ENCODE results near the gene TRIM14.

The TRIM14 gene

DNA sequence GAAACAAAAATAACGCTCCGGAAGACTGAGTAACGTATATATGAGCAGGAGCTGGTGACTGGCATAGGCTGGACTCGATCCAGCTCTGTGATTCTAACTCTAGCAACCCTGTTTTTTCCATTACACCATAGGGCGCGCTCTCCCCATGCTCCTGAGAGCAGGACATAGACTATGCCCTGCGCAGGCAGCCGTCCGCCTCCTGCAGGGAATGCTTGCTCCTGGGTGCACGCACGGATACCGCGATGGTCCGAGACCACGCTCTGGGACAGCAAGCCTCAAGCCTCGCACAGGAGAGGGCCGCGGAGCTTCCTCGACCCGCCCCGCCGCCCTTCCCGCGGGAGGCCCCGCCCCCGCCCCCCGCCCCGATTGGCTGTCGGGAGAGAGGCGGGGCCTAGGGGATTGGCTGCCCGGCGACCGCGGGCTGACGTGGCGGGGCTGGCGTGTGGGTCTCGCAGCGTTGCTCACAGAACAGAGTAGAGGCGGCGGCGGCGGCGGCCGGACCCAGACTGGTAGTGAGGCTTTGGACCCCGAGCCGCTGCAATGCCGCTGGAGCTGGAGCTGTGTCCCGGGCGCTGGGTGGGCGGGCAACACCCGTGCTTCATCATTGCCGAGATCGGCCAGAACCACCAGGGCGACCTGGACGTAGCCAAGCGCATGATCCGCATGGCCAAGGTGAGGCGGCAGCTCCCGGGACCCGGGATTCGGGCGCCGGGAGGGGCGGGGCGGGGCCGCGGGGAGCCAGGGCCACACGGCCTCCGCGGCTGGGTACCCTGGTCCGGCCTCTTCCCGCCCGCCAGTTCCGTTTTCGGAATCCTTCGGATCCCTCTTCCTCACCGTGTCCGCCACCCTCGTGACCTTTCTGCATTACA, 62.5 kb downstream of the TRIM14 start, which contains the start of gene NANS:
NANS (plus strand) TSS at position 464 of the 869 bp plus-strand sequence; CDS start at position 541, 77 bp downstream.
- no peaks in the 10 kb centered on the region for H3K9me3 ChIP-seq (ENCODE audit: insufficient read depth, low read depth, low read length)
- no peak within 1 kb of the TSS for H3K27ac ChIP-seq (ENCODE audit: low read length)
- peak within 1 kb of the TSS; percentile 59; the same call in 1 of the 2 replicates for H3K9ac ChIP-seq (ENCODE audit: low read depth, low read length)
- H3K27me3 ChIP-seq (ENCODE audit: insufficient read depth, low read length) = peaks cover 4% of the 10 kb centered on the region; the same call in 1 of the 2 replicates
- H3K4me1 ChIP-seq (ENCODE audit: insufficient read depth, low read length) = no peaks in the 10 kb centered on the region
- H3K4me3 ChIP-seq (ENCODE audit: low read length) = peak within 1 kb of the TSS; percentile 86
- H3K36me3 ChIP-seq (ENCODE audit: insufficient read depth, low read depth, low read length) = peaks cover 8% of the 10 kb centered on the region; the same call in 1 of the 2 replicates

DNA sequence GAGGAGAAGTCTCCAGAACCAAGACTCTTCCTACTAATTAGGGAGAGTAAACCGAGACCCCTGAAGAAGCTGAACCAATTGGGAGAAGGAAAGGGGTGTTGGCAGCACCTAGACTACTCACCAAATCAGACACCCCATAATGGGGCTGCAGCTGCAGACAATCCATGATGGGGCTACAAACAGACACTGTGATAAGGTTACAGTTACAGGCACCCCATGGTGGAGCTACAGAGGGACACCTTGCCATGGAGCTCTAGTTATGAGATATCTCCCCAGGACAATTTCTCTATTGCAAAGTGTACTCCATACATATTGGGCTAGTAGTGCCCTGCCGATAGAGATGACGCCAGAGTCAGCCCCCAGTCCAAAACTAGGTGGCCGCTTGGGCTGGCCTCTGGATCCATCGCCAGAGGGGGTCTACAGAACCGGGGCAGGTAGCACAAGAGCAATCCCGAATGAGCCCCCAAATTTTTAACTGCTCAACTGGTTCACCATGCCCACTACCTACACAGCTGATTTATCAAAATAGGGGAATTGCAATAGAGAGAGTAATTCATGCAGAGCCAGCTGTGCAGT, 64.6 kb downstream of the TRIM14 start:
- H3K4me3 ChIP-seq (ENCODE audit: low read length) = no peak overlapping the region
- H3K9me3 ChIP-seq (ENCODE audit: insufficient read depth, low read depth, low read length) = no peaks in the 10 kb centered on the region
- no peaks in the 10 kb centered on the region for H3K36me3 ChIP-seq (ENCODE audit: insufficient read depth, low read depth, low read length)
- H3K27me3 ChIP-seq (ENCODE audit: insufficient read depth, low read length) = peaks cover 4% of the 10 kb centered on the region; the same call in 1 of the 2 replicates
- H3K27ac ChIP-seq (ENCODE audit: low read length) = no peak overlapping the region
- H3K9ac ChIP-seq (ENCODE audit: low read depth, low read length) = no peak overlapping the region
- H3K4me1 ChIP-seq (ENCODE audit: insufficient read depth, low read length) = no peaks in the 10 kb centered on the region

DNA sequence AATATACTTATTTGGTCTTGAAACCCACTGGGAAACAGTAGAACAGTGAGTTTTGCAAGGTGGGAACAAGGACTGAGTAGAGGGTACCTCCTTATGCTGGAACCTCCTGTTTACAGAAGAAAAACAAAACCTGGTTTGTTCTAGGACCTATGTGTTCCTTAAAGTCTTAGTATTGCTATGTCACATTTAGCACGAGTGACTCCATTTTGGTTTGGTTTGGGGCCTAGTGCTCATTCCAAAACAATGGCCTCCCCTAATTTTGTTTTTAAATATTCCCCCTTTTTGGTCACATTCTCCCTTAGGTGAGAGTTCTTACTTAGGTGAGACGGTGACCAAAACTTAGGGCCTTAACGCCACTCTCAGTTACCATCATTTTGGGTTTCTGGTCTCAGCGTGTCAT, 68.7 kb downstream of the TRIM14 start:
- Histone ChIP-seq H3K27ac (ENCODE audit: low read length) (no peak overlapping the region), H3K36me3 (ENCODE audit: insufficient read depth, low read depth, low read length) (no peaks in the 10 kb centered on the region), H3K4me3 (ENCODE audit: low read length) (no peak overlapping the region), H3K27me3 (ENCODE audit: insufficient read depth, low read length) (no peaks in the 10 kb centered on the region), H3K4me1 (ENCODE audit: insufficient read depth, low read length) (no peaks in the 10 kb centered on the region), H3K9me3 (ENCODE audit: insufficient read depth, low read depth, low read length) (no peaks in the 10 kb centered on the region), H3K9ac (ENCODE audit: low read depth, low read length) (no peak overlapping the region)

DNA sequence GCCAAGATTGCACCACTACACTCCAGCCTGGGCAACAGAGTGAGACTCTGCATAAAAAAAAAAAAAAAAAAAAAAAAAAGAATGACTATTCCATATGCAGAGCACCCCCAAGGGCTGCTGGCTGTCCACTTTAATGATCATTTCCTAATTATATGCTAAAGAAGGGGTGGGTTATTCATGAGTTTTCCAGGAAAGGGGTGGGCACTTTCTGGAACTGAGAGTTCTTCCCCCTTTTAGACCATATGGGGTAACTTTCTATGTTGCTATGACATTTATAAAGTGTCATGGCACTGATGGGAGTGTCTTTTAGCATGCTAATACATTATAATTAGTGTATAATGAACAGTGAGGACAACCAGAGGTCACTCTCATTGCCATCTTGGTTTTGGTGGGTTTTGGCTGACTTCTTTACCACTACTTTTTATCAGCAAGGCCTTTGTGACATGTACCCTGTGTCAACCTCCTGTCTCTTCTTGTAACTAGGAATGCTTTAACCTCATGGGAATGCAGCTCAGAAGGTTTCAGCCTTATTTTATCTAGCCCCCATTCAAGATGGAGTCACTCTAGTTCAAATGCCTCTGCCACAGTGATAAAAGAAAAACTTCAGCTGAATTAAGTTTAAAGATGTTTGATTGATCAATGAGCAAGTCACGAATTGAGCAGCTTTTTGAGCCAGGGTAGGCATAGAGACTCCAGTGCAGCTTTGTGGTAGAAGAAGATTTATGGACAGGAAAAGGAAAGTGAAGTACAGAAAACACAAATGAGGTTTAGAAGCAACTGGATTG, 69.5 kb downstream of the TRIM14 start:
- no peaks in the 10 kb centered on the region for H3K9me3 ChIP-seq (ENCODE audit: insufficient read depth, low read depth, low read length)
- no peak overlapping the region for H3K27ac ChIP-seq (ENCODE audit: low read length)
- no peaks in the 10 kb centered on the region for H3K27me3 ChIP-seq (ENCODE audit: insufficient read depth, low read length)
- H3K36me3 ChIP-seq (ENCODE audit: insufficient read depth, low read depth, low read length) = no peaks in the 10 kb centered on the region
- H3K4me1 ChIP-seq (ENCODE audit: insufficient read depth, low read length) = no peaks in the 10 kb centered on the region
- H3K4me3 ChIP-seq (ENCODE audit: low read length) = no peak overlapping the region
- no peak overlapping the region for H3K9ac ChIP-seq (ENCODE audit: low read depth, low read length)

DNA sequence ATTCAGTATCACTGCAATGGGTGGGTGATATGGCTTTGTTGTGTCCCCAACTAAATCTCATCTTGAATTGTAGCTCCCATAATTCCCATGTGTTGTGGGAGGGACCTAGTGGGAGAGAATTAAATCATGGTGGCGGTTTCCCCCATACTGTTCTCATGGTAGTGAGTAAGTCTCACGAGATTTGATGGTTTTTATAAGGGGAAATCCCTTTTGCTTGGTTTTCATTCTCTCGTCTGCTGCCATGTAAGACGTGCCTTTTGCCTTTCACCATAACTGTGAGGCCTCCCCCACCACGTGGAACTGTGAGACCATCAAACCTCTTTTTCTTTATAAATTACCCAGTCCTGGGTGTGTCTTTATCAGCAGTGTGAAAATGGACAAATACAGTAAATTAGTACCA, 72.0 kb downstream of the TRIM14 start:
- no peak overlapping the region for H3K4me3 ChIP-seq (ENCODE audit: low read length)
- H3K9me3 ChIP-seq (ENCODE audit: insufficient read depth, low read depth, low read length) = no peaks in the 10 kb centered on the region
- no peaks in the 10 kb centered on the region for H3K27me3 ChIP-seq (ENCODE audit: insufficient read depth, low read length)
- H3K9ac ChIP-seq (ENCODE audit: low read depth, low read length) = no peak overlapping the region
- H3K36me3 ChIP-seq (ENCODE audit: insufficient read depth, low read depth, low read length) = no peaks in the 10 kb centered on the region
- H3K4me1 ChIP-seq (ENCODE audit: insufficient read depth, low read length) = no peaks in the 10 kb centered on the region
- H3K27ac ChIP-seq (ENCODE audit: low read length) = no peak overlapping the region

DNA sequence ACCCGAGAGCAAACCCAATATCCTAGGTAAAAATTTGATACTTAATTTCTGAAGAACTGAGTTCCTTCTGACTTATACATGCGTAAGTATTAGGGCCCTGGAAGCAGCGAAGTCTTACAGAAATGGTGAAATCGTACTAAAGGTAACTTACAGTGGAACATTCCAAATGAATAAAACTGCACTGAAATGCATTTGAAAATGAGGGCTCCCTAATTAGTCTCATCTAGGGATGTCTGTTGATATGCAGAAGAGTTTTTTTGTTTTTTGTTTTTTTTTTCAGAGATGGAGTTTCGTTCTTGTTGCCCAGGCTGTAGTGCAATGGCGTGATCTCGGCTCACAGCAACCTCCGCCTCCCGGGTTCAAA, 72.9 kb downstream of the TRIM14 start:
- no peaks in the 10 kb centered on the region for H3K36me3 ChIP-seq (ENCODE audit: insufficient read depth, low read depth, low read length)
- no peaks in the 10 kb centered on the region for H3K9me3 ChIP-seq (ENCODE audit: insufficient read depth, low read depth, low read length)
- H3K4me1 ChIP-seq (ENCODE audit: insufficient read depth, low read length) = no peaks in the 10 kb centered on the region
- H3K27ac ChIP-seq (ENCODE audit: low read length) = no peak overlapping the region
- no peaks in the 10 kb centered on the region for H3K27me3 ChIP-seq (ENCODE audit: insufficient read depth, low read length)
- H3K9ac ChIP-seq (ENCODE audit: low read depth, low read length) = no peak overlapping the region
- no peak overlapping the region for H3K4me3 ChIP-seq (ENCODE audit: low read length)

DNA sequence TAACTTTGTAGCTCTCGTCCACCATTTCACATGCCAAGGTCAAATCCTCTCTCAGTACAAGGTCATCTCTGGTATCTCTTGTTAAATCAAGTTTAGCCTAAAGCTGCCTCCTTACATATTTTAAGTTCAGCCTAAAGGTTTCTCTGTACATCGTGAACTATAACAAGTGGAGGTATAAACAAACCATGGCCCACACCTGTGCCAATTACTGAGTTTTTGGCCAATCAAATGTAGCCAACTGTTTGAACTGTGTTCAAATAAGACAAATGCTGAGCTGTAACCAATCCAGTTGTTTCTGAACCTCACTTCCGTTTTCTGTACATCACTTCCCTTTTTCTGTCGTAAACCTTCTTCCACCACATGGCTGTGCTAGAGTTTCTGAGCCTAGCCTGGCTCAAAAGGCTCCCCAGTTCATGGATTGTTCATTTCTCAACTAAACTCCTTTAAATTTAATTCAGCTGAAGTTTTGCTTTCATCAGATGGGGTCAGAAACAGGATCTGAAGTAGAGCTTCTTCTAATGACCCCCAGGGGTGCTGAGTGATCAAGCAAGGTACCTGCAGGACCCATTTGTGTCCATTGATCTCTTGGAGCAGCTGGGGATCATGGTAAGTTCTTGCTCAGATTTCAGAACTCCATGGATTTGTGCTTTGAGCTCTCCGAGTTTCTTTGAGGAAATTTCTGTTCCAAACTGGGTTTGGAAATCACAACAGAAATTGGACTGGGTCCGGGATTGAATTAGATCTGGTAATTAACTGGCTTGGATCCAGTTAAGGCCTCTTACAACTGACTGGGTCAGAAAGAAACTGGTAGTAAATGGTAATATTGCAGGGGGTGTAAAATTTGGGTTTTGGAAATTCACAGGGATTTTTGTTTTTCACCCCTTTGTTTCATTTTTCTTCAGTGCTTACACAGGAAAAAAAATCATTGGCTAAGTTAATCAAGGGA, 73.5 kb downstream of the TRIM14 start:
- Histone ChIP-seq H3K4me1 (ENCODE audit: insufficient read depth, low read length) (no peaks in the 10 kb centered on the region), H3K4me3 (ENCODE audit: low read length) (no peak overlapping the region), H3K9ac (ENCODE audit: low read depth, low read length) (no peak overlapping the region)

DNA sequence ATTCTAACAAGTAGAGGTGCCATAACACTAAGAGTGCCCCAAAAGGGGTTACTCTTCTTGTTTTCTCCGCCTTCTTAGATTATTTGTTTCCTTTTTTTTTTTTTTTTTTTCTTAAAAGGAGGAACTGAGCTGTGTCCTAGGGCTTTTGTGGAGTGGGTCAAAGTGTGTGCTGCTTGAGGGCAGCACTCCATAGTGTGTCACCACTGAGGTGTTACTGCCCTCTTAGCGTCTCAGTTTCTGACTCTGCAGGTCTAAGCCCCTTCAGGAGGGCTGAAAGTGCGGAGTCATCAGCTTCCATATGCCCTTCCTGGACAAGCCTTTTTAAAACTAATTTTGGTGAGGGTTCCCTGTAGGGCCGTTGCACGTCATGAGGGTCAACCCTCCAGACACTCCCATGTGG, 75.1 kb downstream of the TRIM14 start:
- no peaks in the 10 kb centered on the region for H3K4me1 ChIP-seq (ENCODE audit: insufficient read depth, low read length)
- H3K27ac ChIP-seq (ENCODE audit: low read length) = no peak overlapping the region
- H3K36me3 ChIP-seq (ENCODE audit: insufficient read depth, low read depth, low read length) = no peaks in the 10 kb centered on the region
- H3K4me3 ChIP-seq (ENCODE audit: low read length) = no peak overlapping the region
- H3K9me3 ChIP-seq (ENCODE audit: insufficient read depth, low read depth, low read length) = no peaks in the 10 kb centered on the region
- no peak overlapping the region for H3K9ac ChIP-seq (ENCODE audit: low read depth, low read length)
- peaks cover 7% of the 10 kb centered on the region; the same call in 1 of the 2 replicates for H3K27me3 ChIP-seq (ENCODE audit: insufficient read depth, low read length)

More for the DNA sequence above, 73.5 kb downstream of the TRIM14 start:
- no peaks in the 10 kb centered on the region for H3K27me3 ChIP-seq (ENCODE audit: insufficient read depth, low read length)
- no peaks in the 10 kb centered on the region for H3K9me3 ChIP-seq (ENCODE audit: insufficient read depth, low read depth, low read length)
- no peaks in the 10 kb centered on the region for H3K36me3 ChIP-seq (ENCODE audit: insufficient read depth, low read depth, low read length)
- no peak overlapping the region for H3K27ac ChIP-seq (ENCODE audit: low read length)

DNA sequence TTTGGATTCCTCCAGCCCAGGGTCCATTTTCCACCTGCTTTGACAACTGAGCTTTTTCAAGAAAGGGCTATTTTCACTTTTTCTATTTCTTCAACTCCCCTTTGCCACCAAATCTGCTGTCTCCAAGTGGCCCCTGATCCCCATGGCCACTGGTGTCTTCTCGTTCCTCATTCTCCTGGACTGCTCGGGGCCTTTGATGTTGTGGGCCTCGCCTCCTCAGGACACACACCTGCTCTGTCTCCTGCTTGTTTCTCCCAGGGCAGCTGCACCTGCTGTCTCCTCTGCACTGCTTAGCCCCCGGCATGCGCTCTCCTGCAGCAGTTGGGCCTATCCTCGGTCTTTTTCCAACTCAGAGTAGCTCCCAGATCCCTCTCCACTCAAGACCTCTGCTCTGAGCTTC, 78.8 kb downstream of the TRIM14 start:
- H3K9ac ChIP-seq (ENCODE audit: low read depth, low read length) = no peak overlapping the region
- peaks cover 12% of the 10 kb centered on the region; the same call in 1 of the 2 replicates for H3K27me3 ChIP-seq (ENCODE audit: insufficient read depth, low read length)
- no peaks in the 10 kb centered on the region for H3K9me3 ChIP-seq (ENCODE audit: insufficient read depth, low read depth, low read length)
- no peak overlapping the region for H3K4me3 ChIP-seq (ENCODE audit: low read length)
- no peaks in the 10 kb centered on the region for H3K36me3 ChIP-seq (ENCODE audit: insufficient read depth, low read depth, low read length)
- no peak overlapping the region for H3K27ac ChIP-seq (ENCODE audit: low read length)
- no peaks in the 10 kb centered on the region for H3K4me1 ChIP-seq (ENCODE audit: insufficient read depth, low read length)

DNA sequence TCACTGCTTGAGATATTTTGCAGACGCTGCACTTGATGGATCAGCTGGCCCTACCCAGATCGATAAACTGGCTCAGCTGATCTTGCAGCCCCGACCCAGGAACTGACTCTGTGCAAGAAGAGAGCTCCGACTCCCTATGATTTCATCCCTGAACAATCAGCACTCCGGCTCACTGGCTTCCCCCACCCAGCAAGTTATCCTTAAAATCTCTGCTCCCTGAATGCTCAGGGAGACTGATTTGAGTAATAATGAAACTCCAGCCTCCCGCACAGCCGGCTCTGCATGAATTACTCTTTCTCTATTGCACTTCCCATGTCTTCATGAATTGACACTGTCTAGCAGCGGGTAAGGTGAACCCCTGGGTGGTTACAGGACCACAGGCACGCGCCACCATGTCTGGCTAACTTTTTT, 79.4 kb downstream of the TRIM14 start:
- Histone ChIP-seq H3K36me3 (ENCODE audit: insufficient read depth, low read depth, low read length) (no peaks in the 10 kb centered on the region), H3K27me3 (ENCODE audit: insufficient read depth, low read length) (peaks cover 16% of the 10 kb centered on the region; the same call in 1 of the 2 replicates), H3K4me1 (ENCODE audit: insufficient read depth, low read length) (no peaks in the 10 kb centered on the region), H3K4me3 (ENCODE audit: low read length) (no peak overlapping the region), H3K9me3 (ENCODE audit: insufficient read depth, low read depth, low read length) (no peaks in the 10 kb centered on the region), H3K9ac (ENCODE audit: low read depth, low read length) (no peak overlapping the region), H3K27ac (ENCODE audit: low read length) (no peak overlapping the region)

DNA sequence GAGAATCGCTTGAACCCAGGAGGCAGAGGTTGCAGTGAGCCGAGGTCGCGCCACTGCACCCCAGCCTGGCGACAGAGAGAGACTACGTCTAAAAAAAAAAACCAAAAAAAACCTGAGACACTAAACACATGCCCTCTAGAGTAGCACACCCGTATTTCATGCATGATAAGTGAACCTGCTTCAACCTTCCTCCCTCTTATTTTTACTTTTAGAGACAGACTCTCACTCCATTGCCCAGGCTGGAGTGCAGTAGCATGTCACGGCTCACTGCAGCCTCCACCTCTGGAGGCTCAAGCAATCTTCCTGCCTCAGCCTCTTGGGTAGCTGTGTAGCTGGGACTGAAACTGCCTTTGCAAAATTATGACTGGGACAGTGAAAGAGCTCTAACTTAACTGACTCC, 80.1 kb downstream of the TRIM14 start:
- Histone ChIP-seq H3K9me3 (ENCODE audit: insufficient read depth, low read depth, low read length) (no peaks in the 10 kb centered on the region), H3K4me1 (ENCODE audit: insufficient read depth, low read length) (no peaks in the 10 kb centered on the region), H3K27me3 (ENCODE audit: insufficient read depth, low read length) (peaks cover 20% of the 10 kb centered on the region; the same call in 1 of the 2 replicates), H3K4me3 (ENCODE audit: low read length) (no peak overlapping the region), H3K27ac (ENCODE audit: low read length) (no peak overlapping the region), H3K9ac (ENCODE audit: low read depth, low read length) (no peak overlapping the region), H3K36me3 (ENCODE audit: insufficient read depth, low read depth, low read length) (no peaks in the 10 kb centered on the region)
